SU-DHL-6 (cell line): ENCODE results near the gene KIF1C.

Source experiments
- H2AFZ ChIP-seq: fragments of 200-600 bp; sonication (generic); 2 replicates; pipeline ENCODE4 v1.6.1; 2014; ENCODE audit warnings: low read depth, mild to moderate bottlenecking, moderate library complexity, mixed read lengths, antibody characterized with exemption, low read length; ENCODE audit not compliant: severe bottlenecking
- H3F3A ChIP-seq: fragments of 200-600 bp; shearing (Covaris generic); 2 replicates; pipeline ENCODE4 v1.6.0; 2016; ENCODE audit warnings: antibody characterized with exemption, mild to moderate bottlenecking; ENCODE audit not compliant: insufficient read depth
- H3K27ac ChIP-seq: fragments of 200-600 bp; sonication (generic); 2 replicates; pipeline ENCODE4 v1.5.1; 2016; ENCODE audit warnings: low read depth, mild to moderate bottlenecking, low read length, moderate library complexity, mixed read lengths
- H3K27me3 ChIP-seq: fragments of 200-600 bp; sonication (generic), shearing (Covaris generic); 2 replicates; pipeline ENCODE4 v1.6.0; 2014; ENCODE audit warnings: mild to moderate bottlenecking, low read length
- H3K36me3 ChIP-seq: fragments of 200-600 bp; sonication (generic); 2 replicates; pipeline ENCODE4 v1.6.1; 2014; ENCODE audit warnings: mild to moderate bottlenecking, low read length, mixed read lengths
- H3K4me2 ChIP-seq: fragments of 300-600, 200-600 bp; shearing (Covaris generic), sonication (generic); 2 replicates; pipeline ENCODE4 v1.6.0; 2014; ENCODE audit warnings: low read length, low read depth, mild to moderate bottlenecking; ENCODE audit not compliant: poor library complexity, severe bottlenecking
- H3K4me3 ChIP-seq: fragments of 200-600 bp; sonication (generic); 2 replicates; pipeline ENCODE4 v1.5.1; 2014; ENCODE audit warnings: antibody characterized with exemption, low read length, mild to moderate bottlenecking, mixed read lengths; ENCODE audit not compliant: insufficient read depth, poor library complexity, severe bottlenecking
- H3K79me2 ChIP-seq: fragments of 200-600 bp; sonication (generic); 2 replicates; pipeline ENCODE4 v1.6.1; 2014; ENCODE audit warnings: mild to moderate bottlenecking, low read length, moderate library complexity; ENCODE audit not compliant: insufficient read depth
- H3K9ac ChIP-seq: fragments of 200-600 bp; sonication (generic); 2 replicates; pipeline ENCODE4 v1.7.0; 2014; ENCODE audit warnings: mild to moderate bottlenecking, low read length
- H3K9me2 ChIP-seq: fragments of 200-600 bp; sonication (generic); replicated peaks from 2 replicates; pipeline ENCODE4 v1.6.1; 2014; ENCODE audit warnings: low read length; ENCODE audit not compliant: insufficient read depth
- H3K9me3 ChIP-seq: fragments of 200-600 bp; sonication (generic); 2 replicates; pipeline ENCODE4 v1.6.1; 2014; ENCODE audit warnings: low read length, mixed read lengths; ENCODE audit not compliant: insufficient read depth
- H4K20me1 ChIP-seq: fragments of 200-600 bp; sonication (generic); 2 replicates; pipeline ENCODE4 v1.6.1; 2014; ENCODE audit warnings: low read depth, mild to moderate bottlenecking, antibody characterized with exemption, low read length, moderate library complexity, mixed read lengths
- CTCF ChIP-seq: fragments of 200-600 bp; sonication (generic); IDR thresholded peaks from one replicate; pipeline ENCODE4 v1.5.1; 2017; ENCODE audit warnings: antibody characterized with exemption, mild to moderate bottlenecking, low read length, moderate library complexity; ENCODE audit not compliant: insufficient read depth, poor library complexity, severe bottlenecking
- EZH2phosphoT487 ChIP-seq: fragments of 200-600 bp; sonication (generic), shearing (Covaris generic); conservative IDR thresholded peaks from 2 replicates; pipeline ENCODE4 v1.6.1; 2018; ENCODE audit warnings: mild to moderate bottlenecking, antibody characterized with exemption, low read length, moderate library complexity, mixed read lengths

The KIF1C gene

GRCh38 chr17:4967539-4968485 is 29.9 kb upstream of the KIF1C start, which contains the start of gene SPAG7:
SPAG7 (minus strand) TSS chr17:4967817; CDS start chr17:4967804, 13 bp downstream.
- Histone ChIP-seq H3K9me2 (no peaks in the 10 kb centered on the region), H3K9me3 (no peaks in the 10 kb centered on the region), H3K9ac (peak within 1 kb of the TSS; percentile 81), H3K36me3 (no peaks in the 10 kb centered on the region), H2AFZ (peak within 1 kb of the TSS; percentile 68), H3K79me2 (peaks cover 8% of the 10 kb centered on the region; the same call in 1 of the 2 replicates), H3K27me3 (no peaks in the 10 kb centered on the region), H3K4me3 (peak within 1 kb of the TSS; percentile 70), H3K4me2 (peak within 1 kb of the TSS; percentile 92), H3F3A (no peaks in the 10 kb centered on the region), H4K20me1 (no peaks in the 10 kb centered on the region), H3K27ac (peak within 1 kb of the TSS; percentile 73)
- TF ChIP-seq CTCF: no peak
- TF ChIP-seq EZH2phosphoT487: no peak

GRCh38 chr17:4968486-4969046 is 29.2 kb upstream of the KIF1C start:
- Histone ChIP-seq H3K4me2 (peak overlapping the region; percentile 92), H3K9me2 (no peaks in the 10 kb centered on the region), H3K27me3 (no peaks in the 10 kb centered on the region), H3K9ac (peak overlapping the region; percentile 81), H2AFZ (peak overlapping the region; percentile 68), H3F3A (no peaks in the 10 kb centered on the region), H3K4me3 (peak overlapping the region; percentile 63), H3K27ac (peak overlapping the region; percentile 60), H3K79me2 (peaks cover 8% of the 10 kb centered on the region; the same call in 1 of the 2 replicates), H3K9me3 (no peaks in the 10 kb centered on the region), H3K36me3 (no peaks in the 10 kb centered on the region), H4K20me1 (no peaks in the 10 kb centered on the region)
- TF ChIP-seq CTCF: no peak
- no peak for TF ChIP-seq EZH2phosphoT487

GRCh38 chr17:4969047-4969550 is 28.7 kb upstream of the KIF1C start:
- Histone ChIP-seq H3K79me2 (peaks cover 8% of the 10 kb centered on the region; the same call in 1 of the 2 replicates), H3K9ac (no peak overlapping the region), H3F3A (no peaks in the 10 kb centered on the region), H3K4me3 (no peak overlapping the region), H3K27me3 (no peaks in the 10 kb centered on the region), H4K20me1 (no peaks in the 10 kb centered on the region), H3K4me2 (peak overlapping the region; percentile 92), H3K9me2 (no peaks in the 10 kb centered on the region), H3K36me3 (no peaks in the 10 kb centered on the region), H3K27ac (no peak overlapping the region), H2AFZ (no peak overlapping the region), H3K9me3 (no peaks in the 10 kb centered on the region)
- TF ChIP-seq EZH2phosphoT487 (no peak), CTCF (no peak)
